ENCODE measurements around the gene PHPT1. TPM values are rescaled to one million over a fixed set of nuclear protein-coding genes. Genes with fewer than 3 reads are reported as not detected.

PHPT1 gene
- total and polyA plus RNA-seq, 2 of the 8 experiments (the other 6 are each of a cell fraction or from before 2014, with no cell fraction given) = 109 to 226 TPM

DNA sequence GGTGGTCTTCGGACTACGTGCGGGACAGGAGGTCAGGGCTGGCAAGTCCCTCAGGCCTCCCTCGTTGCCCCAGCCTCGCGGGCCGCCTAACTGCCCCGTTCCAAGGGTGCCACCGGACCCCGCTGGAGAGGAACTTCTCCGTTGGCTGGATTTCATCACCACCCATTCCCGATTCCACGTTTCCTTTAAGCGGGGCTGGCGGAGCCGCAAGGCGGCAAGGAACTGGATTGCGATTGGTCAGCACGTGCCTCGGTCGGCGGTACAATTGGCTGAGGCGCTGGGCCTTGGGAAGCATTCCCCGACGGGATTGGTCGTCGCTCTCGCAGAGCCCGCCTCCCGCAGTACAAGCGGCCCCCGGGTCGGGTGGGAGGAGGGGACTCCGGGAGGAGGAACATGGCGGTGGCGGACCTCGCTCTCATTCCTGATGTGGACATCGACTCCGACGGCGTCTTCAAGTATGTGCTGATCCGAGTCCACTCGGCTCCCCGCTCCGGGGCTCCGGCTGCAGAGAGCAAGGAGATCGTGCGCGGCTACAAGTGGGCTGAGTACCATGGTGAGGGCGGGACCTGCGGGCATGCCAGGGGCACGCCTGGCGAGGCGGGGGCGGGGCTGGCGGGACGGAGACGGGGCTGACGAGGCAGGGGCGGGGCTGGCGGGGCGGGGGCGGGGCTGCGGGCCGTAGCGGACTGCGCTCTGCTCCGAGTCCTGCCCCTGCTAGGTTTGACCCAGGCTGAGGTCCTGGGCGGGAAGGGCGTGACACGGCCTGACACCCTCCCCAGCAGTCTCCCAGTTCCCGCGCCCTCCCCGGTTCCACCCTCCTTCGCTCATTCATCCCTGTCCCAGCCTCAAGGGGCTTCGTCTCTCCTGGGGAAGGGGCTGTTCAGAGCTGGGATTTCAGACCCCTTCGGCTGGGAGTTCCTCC, at the start of gene PHPT1 (continued):
- TF ChIP-seq, protein P1, sequence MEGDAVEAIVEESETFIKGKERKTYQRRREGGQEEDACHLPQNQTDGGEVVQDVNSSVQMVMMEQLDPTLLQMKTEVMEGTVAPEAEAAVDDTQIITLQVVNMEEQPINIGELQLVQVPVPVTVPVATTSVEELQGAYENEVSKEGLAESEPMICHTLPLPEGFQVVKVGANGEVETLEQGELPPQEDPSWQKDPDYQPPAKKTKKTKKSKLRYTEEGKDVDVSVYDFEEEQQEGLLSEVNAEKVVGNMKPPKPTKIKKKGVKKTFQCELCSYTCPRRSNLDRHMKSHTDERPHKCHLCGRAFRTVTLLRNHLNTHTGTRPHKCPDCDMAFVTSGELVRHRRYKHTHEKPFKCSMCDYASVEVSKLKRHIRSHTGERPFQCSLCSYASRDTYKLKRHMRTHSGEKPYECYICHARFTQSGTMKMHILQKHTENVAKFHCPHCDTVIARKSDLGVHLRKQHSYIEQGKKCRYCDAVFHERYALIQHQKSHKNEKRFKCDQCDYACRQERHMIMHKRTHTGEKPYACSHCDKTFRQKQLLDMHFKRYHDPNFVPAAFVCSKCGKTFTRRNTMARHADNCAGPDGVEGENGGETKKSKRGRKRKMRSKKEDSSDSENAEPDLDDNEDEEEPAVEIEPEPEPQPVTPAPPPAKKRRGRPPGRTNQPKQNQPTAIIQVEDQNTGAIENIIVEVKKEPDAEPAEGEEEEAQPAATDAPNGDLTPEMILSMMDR (IDR thresholded peaks at IDR 0.05; ENCODE audit: control extremely low read depth in 1 of 3, insufficient read depth in 1 of 3, low read depth in 1 of 3, low read length in 3 of 3) = no peak
- TF ChIP-seq GTF2F1 (IDR thresholded peaks at IDR 0.05; ENCODE audit: borderline replicate concordance, low read depth, low read length) (no peak), CBX8 (IDR thresholded peaks at IDR 0.05; ENCODE audit: borderline replicate concordance, low read depth, low read length) (no peak), YY1 (IDR thresholded peaks at IDR 0.05; ENCODE audit: low read depth, low read length) (peak; percentile 88), SIN3A (conservative IDR thresholded peaks at IDR 0.05 in 1 of 2, IDR thresholded peaks at IDR 0.05 in 1 of 2; ENCODE audit: low read depth in 1 of 2, low read length in 2 of 2) (peak; percentile 58 to 63; a peak in 3 of 4 replicates), SIX5 (IDR thresholded peaks at IDR 0.05; ENCODE audit: low read depth, low read length) (no peak), SRF (IDR thresholded peaks at IDR 0.05; ENCODE audit: low read depth, low read length) (no peak), SP2 (IDR thresholded peaks at IDR 0.05; ENCODE audit: low read length) (peak; percentile 79), TBP (IDR thresholded peaks at IDR 0.05; ENCODE audit: low read depth, low read length) (peak; percentile 80), BACH1 (IDR thresholded peaks at IDR 0.05; ENCODE audit: low read length) (no peak), GABPA (IDR thresholded peaks at IDR 0.05; ENCODE audit: borderline replicate concordance, insufficient read depth, low read length) (peak; percentile 64; the same call in 1 of the 2 replicates), EZH2 (IDR thresholded peaks at IDR 0.05; ENCODE audit: low read depth, low read length, severe bottlenecking) (no peak), MAFK (IDR thresholded peaks at IDR 0.05; ENCODE audit: low read depth, low read length) (no peak), EP300 (IDR thresholded peaks at IDR 0.05; ENCODE audit: borderline replicate concordance in 1 of 2, low read depth in 2 of 2, low read length in 2 of 2) (no peak), SP4 (IDR thresholded peaks at IDR 0.05; ENCODE audit: low read length) (peak; percentile 67; the same call in 1 of the 2 replicates), BRCA1 (IDR thresholded peaks at IDR 0.05; ENCODE audit: low read depth, low read length) (no peak), PHF8 (conservative IDR thresholded peaks at IDR 0.05; ENCODE audit: low read depth, low read length) (peak; percentile 100)
- TF ChIP-seq, protein P2, sequence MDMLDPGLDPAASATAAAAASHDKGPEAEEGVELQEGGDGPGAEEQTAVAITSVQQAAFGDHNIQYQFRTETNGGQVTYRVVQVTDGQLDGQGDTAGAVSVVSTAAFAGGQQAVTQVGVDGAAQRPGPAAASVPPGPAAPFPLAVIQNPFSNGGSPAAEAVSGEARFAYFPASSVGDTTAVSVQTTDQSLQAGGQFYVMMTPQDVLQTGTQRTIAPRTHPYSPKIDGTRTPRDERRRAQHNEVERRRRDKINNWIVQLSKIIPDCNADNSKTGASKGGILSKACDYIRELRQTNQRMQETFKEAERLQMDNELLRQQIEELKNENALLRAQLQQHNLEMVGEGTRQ (IDR thresholded peaks at IDR 0.05; ENCODE audit: low read length) = peak; percentile 60; the same call in 1 of the 2 replicates
- TF ChIP-seq, protein P3, sequence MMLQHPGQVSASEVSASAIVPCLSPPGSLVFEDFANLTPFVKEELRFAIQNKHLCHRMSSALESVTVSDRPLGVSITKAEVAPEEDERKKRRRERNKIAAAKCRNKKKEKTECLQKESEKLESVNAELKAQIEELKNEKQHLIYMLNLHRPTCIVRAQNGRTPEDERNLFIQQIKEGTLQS (IDR thresholded peaks at IDR 0.05; ENCODE audit: insufficient read depth, low read depth, low read length) = peak; percentile 64; the same call in 1 of the 2 replicates
